ENCODE data around the gene C16orf92. TPM values are rescaled to one million over a fixed set of nuclear protein-coding genes. Genes with fewer than 3 reads are reported as not detected.

C16orf92 gene
- polyA plus RNA-seq, 1 donor from 2014 or later, result not detected

DNA sequence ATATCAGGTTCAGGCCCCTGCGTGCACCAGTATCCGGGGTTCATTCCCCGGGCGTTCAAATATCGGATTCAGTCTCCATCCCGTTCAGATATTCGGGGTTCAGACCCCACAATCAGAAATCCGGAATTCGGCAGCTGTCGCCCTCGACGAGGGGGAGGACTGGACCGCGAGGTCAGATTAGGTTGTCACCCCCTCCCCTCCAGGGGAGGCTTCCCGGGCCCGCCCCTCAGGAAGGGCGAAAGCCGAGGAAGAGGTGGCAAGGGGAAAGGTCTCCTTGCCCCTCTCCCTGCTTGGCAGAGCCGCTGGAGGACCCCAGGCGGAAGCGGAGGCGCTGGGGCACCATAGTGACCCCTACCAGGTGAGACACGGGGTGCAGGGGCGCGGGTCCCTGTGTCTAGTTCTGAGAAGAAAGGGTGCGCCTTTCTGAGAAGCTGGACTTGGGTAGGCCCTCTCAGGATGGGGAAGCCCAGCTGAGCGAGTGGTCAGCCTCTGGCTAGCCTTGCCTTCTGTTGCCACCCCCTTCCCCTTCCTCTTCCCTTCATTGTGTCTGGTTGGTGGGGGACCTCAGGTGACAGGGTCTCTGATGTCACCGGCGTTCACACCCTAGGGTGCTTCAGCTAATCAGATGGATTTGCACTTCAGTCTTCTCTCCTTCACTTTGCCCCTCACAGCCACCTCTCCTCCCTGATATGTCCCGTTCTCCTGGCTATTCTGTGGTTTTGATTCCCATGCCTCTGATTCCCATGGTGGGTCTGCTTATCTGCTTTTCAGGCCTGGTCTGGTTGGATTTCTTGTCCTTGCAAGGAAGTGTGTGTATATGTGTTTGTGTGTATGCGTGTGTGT, 48.5 kb upstream of the C16orf92 start:
- H2AFZ ChIP-seq (ENCODE audit: low read depth, low read length), result peak overlapping the region; percentile 67
- H3K27ac ChIP-seq (ENCODE audit: low read length), result peak overlapping the region; percentile 97
- H3K4me2 ChIP-seq (ENCODE audit: low read length), result peak overlapping the region; percentile 92
- peaks cover 12% of the 10 kb centered on the region for H4K20me1 ChIP-seq (ENCODE audit: insufficient read depth)
- peak; percentile 52 for TF ChIP-seq TAF1 (IDR thresholded peaks at IDR 0.05; ENCODE audit: low read depth)
- no peak for TF ChIP-seq EZH2 (IDR thresholded peaks at IDR 0.05; ENCODE audit: borderline replicate concordance, insufficient read depth, low read length, poor library complexity, severe bottlenecking)
- TF ChIP-seq EP300 (conservative IDR thresholded peaks at IDR 0.05; ENCODE audit: poor library complexity, severe bottlenecking), result no peak
- TF ChIP-seq RAD21 (conservative IDR thresholded peaks at IDR 0.05), result no peak
- peak; percentile 16 for TF ChIP-seq MXI1 (conservative IDR thresholded peaks at IDR 0.05; ENCODE audit: poor library complexity, severe bottlenecking)
- TF ChIP-seq, protein P1, sequence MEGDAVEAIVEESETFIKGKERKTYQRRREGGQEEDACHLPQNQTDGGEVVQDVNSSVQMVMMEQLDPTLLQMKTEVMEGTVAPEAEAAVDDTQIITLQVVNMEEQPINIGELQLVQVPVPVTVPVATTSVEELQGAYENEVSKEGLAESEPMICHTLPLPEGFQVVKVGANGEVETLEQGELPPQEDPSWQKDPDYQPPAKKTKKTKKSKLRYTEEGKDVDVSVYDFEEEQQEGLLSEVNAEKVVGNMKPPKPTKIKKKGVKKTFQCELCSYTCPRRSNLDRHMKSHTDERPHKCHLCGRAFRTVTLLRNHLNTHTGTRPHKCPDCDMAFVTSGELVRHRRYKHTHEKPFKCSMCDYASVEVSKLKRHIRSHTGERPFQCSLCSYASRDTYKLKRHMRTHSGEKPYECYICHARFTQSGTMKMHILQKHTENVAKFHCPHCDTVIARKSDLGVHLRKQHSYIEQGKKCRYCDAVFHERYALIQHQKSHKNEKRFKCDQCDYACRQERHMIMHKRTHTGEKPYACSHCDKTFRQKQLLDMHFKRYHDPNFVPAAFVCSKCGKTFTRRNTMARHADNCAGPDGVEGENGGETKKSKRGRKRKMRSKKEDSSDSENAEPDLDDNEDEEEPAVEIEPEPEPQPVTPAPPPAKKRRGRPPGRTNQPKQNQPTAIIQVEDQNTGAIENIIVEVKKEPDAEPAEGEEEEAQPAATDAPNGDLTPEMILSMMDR (IDR thresholded peaks at IDR 0.05; ENCODE audit: poor library complexity, severe bottlenecking), result no peak
- peak; percentile 75 for TF ChIP-seq POLR2AphosphoS5 (IDR thresholded peaks at IDR 0.05)
- no peak for TF ChIP-seq REST (IDR thresholded peaks at IDR 0.05; ENCODE audit: borderline replicate concordance)
- peak; percentile 21 for TF ChIP-seq SMC3 (conservative IDR thresholded peaks at IDR 0.05; ENCODE audit: poor library complexity)
- H3K9me2 ChIP-seq (ENCODE audit: insufficient read depth, low read length), result no peaks in the 10 kb centered on the region
- no peaks in the 10 kb centered on the region for H3F3A ChIP-seq (ENCODE audit: insufficient read depth, low read length, poor library complexity, severe bottlenecking)
- H3K79me2 ChIP-seq (replicated peaks; ENCODE audit: insufficient read depth, low read length), result peaks cover 41% of the 10 kb centered on the region
- no peaks in the 10 kb centered on the region for H3K9me3 ChIP-seq (ENCODE audit: low read length)
- peak overlapping the region; percentile 99 for H3K4me3 ChIP-seq (ENCODE audit: low read length)
- H3K9ac ChIP-seq (ENCODE audit: low read length), result peak overlapping the region; percentile 98
- H3K27me3 ChIP-seq (ENCODE audit: insufficient read depth, low read depth, low read length), result no peaks in the 10 kb centered on the region
- no peaks in the 10 kb centered on the region for H3K36me3 ChIP-seq (ENCODE audit: insufficient read depth, low read length)

DNA sequence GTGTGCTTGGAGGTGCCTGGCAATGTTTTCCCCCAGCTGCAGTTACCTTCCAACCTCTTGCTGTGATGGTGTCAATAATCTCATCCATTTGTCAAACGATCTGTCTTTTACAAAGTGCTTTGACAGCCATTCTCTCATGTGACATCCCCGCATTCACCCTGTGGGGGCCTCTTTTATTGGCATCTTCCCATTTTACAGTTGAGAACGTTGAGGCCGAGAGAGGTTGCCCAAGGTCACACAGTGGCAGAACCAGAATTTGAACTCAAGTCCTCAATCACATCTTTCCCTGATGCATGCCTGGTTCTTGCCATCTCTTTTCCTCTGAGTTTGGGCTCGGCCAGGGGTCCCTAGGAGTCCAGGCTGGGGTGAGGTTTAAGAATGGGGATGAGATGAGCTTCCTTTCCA, 47.9 kb upstream of the C16orf92 start:
- Histone ChIP-seq H3K79me2 (replicated peaks; ENCODE audit: insufficient read depth, low read length) (peaks cover 41% of the 10 kb centered on the region), H3K9me3 (ENCODE audit: low read length) (no peaks in the 10 kb centered on the region), H3K9me2 (ENCODE audit: insufficient read depth, low read length) (no peaks in the 10 kb centered on the region), H3K9ac (ENCODE audit: low read length) (peak overlapping the region; percentile 98), H3K27ac (ENCODE audit: low read length) (peak overlapping the region; percentile 97), H3K4me3 (ENCODE audit: low read length) (peak overlapping the region; percentile 99), H3F3A (ENCODE audit: insufficient read depth, low read length, poor library complexity, severe bottlenecking) (no peaks in the 10 kb centered on the region), H2AFZ (ENCODE audit: low read depth, low read length) (no peak overlapping the region), H3K4me2 (ENCODE audit: low read length) (peak overlapping the region; percentile 92), H3K36me3 (ENCODE audit: insufficient read depth, low read length) (no peaks in the 10 kb centered on the region), H4K20me1 (ENCODE audit: insufficient read depth) (peaks cover 12% of the 10 kb centered on the region), H3K27me3 (ENCODE audit: insufficient read depth, low read depth, low read length) (no peaks in the 10 kb centered on the region)
- no peak for TF ChIP-seq EP300 (conservative IDR thresholded peaks at IDR 0.05; ENCODE audit: poor library complexity, severe bottlenecking)
- TF ChIP-seq RAD21 (conservative IDR thresholded peaks at IDR 0.05), result no peak
- no peak for TF ChIP-seq EZH2 (IDR thresholded peaks at IDR 0.05; ENCODE audit: borderline replicate concordance, insufficient read depth, low read length, poor library complexity, severe bottlenecking)
- no peak for TF ChIP-seq SMC3 (conservative IDR thresholded peaks at IDR 0.05; ENCODE audit: poor library complexity)
- no peak for TF ChIP-seq MXI1 (conservative IDR thresholded peaks at IDR 0.05; ENCODE audit: poor library complexity, severe bottlenecking)
- TF ChIP-seq REST (IDR thresholded peaks at IDR 0.05; ENCODE audit: borderline replicate concordance), result no peak
- no peak for TF ChIP-seq POLR2AphosphoS5 (IDR thresholded peaks at IDR 0.05)
- TF ChIP-seq TAF1 (IDR thresholded peaks at IDR 0.05; ENCODE audit: low read depth), result no peak
- TF ChIP-seq, protein P1 (IDR thresholded peaks at IDR 0.05; ENCODE audit: poor library complexity, severe bottlenecking), result no peak
